Mononuclear cell (primary cell): ENCODE data around the gene CBLC. TPM values are rescaled to one million over a fixed set of nuclear protein-coding genes. Genes with fewer than 3 reads are reported as not detected.

Source experiments
- H3K27me3 ChIP-seq: 2 replicates; pipeline ENCODE4 v1.6.0; 2011; ENCODE audit warnings: low read length, control low read depth; ENCODE audit not compliant: insufficient read depth
- H3K4me1 ChIP-seq: 2 replicates; pipeline ENCODE4 v1.5.1; 2011; ENCODE audit warnings: mild to moderate bottlenecking, low read length, control low read depth; ENCODE audit not compliant: insufficient read depth
- H3K4me3 ChIP-seq: 2 replicates; pipeline ENCODE4 v1.5.1; 2011; ENCODE audit warnings: mild to moderate bottlenecking, low read length, moderate library complexity
- H3K9me3 ChIP-seq: 2 replicates; pipeline ENCODE4 v1.5.1; 2011; ENCODE audit warnings: low read depth, mild to moderate bottlenecking, control low read depth, low read length
- total RNA-seq: library from RNA; depleted of rRNA; stranded (reverse); fragments of >200 nt; gene quantifications from one replicate; pipeline ENCODE4 v1.2.3, GENCODE V29; 2012

Gene CBLC
- total RNA-seq, 1 donor, result not detected

GRCh38 chr19:44840811-44841210, 63.1 kb downstream of the CBLC start:
- no peaks in the 10 kb centered on the region for H3K27me3 ChIP-seq
- no peaks in the 10 kb centered on the region for H3K9me3 ChIP-seq
- peaks cover 15% of the 10 kb centered on the region for H3K4me1 ChIP-seq
- H3K4me3 ChIP-seq, result no peak overlapping the region

- no peak overlapping the region for H3K4me3 ChIP-seq
- no peaks in the 10 kb centered on the region for H3K9me3 ChIP-seq
- H3K27me3 ChIP-seq, result no peaks in the 10 kb centered on the region
- peaks cover 17% of the 10 kb centered on the region for H3K4me1 ChIP-seq
Measured at GRCh38 chr19:44841231-44841630, 63.5 kb downstream of the CBLC start.

DNA sequence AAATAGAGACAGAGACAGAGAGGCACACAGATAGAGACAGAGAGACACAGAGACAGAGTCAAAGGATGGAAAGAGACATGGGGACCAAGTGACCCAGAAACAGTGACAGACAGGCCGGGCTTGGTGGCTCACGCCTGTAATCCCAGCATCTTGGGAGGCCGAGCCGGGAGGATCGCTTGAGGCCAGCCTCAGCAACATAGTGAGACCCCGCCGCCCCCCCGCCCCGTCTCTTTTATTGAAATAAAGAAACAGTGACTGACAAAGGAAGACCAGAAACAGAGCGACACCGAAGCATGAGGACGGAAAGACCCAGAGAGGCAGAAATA, 67.6 kb downstream of the CBLC start:
- peaks cover 3% of the 10 kb centered on the region for H3K27me3 ChIP-seq
- no peaks in the 10 kb centered on the region for H3K9me3 ChIP-seq
- no peak overlapping the region for H3K4me3 ChIP-seq
- peaks cover 46% of the 10 kb centered on the region for H3K4me1 ChIP-seq

DNA sequence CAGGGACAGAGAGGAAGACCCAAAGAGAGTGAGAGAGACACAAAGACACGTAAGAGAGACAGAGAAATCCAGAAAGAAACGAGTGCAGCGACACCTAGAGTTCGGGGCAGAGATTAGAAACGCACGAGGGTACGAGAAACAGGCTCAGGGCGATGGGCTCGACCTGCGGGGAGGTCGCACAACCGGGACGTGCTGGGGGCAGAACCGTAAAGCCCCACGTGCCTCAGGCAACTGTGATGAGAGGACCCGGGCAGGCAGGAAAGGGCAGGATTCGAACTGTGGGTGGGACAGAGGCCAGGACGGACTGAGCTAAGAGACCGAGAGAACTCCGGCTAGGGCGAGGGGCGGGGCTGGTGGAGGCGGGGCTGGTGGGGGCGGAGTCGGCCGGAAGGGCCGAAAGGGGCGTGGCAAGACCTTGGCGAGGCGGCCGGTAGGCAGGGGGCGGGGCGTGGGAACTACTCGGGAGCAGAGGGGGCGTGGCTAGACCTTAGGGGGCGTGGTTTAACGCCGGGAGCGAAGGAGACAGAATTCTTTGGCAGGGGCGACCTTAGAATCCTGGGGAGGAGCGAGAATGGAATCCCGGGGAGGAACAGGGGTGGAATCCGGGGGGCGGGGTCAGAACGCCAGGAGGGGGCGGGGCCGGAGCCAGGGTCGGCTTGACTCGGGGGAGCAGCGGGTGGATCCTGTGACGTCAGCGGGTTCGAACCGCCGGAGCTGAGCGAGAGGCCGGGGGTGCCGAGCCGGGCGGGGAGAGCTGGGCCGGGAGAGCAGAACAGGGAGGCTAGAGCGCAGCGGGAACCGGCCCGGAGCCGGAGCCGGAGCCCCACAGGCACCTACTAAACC, 68.1 kb downstream of the CBLC start, which contains the start of gene NECTIN2:
NECTIN2 (plus strand) TSS at position 686 of the 843 bp plus-strand sequence. CDS start 229 bp downstream, outside the sequence.
- peaks cover 3% of the 10 kb centered on the region for H3K27me3 ChIP-seq
- no peaks in the 10 kb centered on the region for H3K9me3 ChIP-seq
- H3K4me1 ChIP-seq, result peaks cover 46% of the 10 kb centered on the region
- H3K4me3 ChIP-seq, result peak within 1 kb of the TSS; percentile 47

- Histone ChIP-seq H3K4me1 (peaks cover 46% of the 10 kb centered on the region), H3K27me3 (peaks cover 3% of the 10 kb centered on the region), H3K4me3 (peak overlapping the region; percentile 47), H3K9me3 (no peaks in the 10 kb centered on the region)
Measured at GRCh38 chr19:44846455-44847143, 68.9 kb downstream of the CBLC start.

GRCh38 chr19:44847144-44848035, 69.7 kb downstream of the CBLC start:
- Histone ChIP-seq H3K9me3 (no peaks in the 10 kb centered on the region), H3K4me1 (peaks cover 46% of the 10 kb centered on the region), H3K27me3 (peaks cover 3% of the 10 kb centered on the region), H3K4me3 (peak overlapping the region; percentile 34)

- peaks cover 46% of the 10 kb centered on the region for H3K4me1 ChIP-seq
- H3K27me3 ChIP-seq, result peaks cover 3% of the 10 kb centered on the region
- H3K9me3 ChIP-seq, result no peaks in the 10 kb centered on the region
- H3K4me3 ChIP-seq, result no peak overlapping the region
Measured at GRCh38 chr19:44848036-44848811, 70.5 kb downstream of the CBLC start.

DNA sequence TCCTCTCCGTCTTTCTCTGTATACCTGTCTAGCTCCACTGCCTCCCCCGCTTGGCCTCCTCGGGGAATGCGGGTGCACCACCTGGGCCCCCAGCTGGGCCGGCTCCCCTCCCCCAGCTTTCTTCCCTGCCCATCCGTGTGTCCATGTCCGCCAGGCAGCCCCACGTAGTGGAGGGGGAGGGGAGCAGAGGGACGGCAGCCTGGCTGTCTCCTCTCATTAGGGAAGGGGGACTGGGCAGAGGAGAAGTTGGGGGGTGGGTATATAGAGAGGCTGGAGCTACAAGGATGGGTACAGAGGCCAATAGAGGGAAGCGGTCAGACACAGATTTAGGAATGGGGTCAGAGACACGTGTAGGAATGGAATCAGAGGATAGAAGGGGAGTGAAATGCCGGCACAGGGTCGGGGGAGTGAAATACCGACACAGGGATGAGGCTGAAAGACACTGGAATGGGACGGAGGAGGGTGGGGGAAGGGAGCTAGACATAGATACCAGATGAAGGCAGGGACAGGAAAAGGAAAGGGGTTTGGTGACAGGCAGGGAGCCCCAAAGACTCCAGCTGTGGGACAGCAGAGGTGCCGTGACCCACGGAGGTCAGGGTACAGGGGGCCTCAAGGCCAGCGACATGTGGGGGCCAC, 71.2 kb downstream of the CBLC start:
- H3K4me1 ChIP-seq, result peaks cover 46% of the 10 kb centered on the region
- peaks cover 3% of the 10 kb centered on the region for H3K27me3 ChIP-seq
- no peak overlapping the region for H3K4me3 ChIP-seq
- H3K9me3 ChIP-seq, result no peaks in the 10 kb centered on the region

Other genes starting within 250 kb of the CBLC start
- gene CEACAM20, start 248.2 kb upstream of the CBLC start, total RNA-seq, result not detected
- not detected for gene IGSF23, start 164.3 kb upstream of the CBLC start, total RNA-seq
- 4.5 TPM for gene PVR, start 134.0 kb upstream of the CBLC start, total RNA-seq
- 0.63 TPM for gene CEACAM19, start 106.4 kb upstream of the CBLC start, total RNA-seq
- not detected for gene CEACAM16, start 78.7 kb upstream of the CBLC start, total RNA-seq
- gene BCL3, start 29.2 kb upstream of the CBLC start, total RNA-seq, result 33.0 TPM
- gene BCAM, start 31.2 kb downstream of the CBLC start, total RNA-seq, result not detected
- gene NECTIN2, start 68.4 kb downstream of the CBLC start, total RNA-seq, result 22.1 TPM
- gene TOMM40, start 113.4 kb downstream of the CBLC start, total RNA-seq, result 23.4 TPM
- 0.94 TPM for gene APOE, start 127.9 kb downstream of the CBLC start, total RNA-seq
- gene APOC1, start 136.7 kb downstream of the CBLC start, total RNA-seq, result not detected
- gene APOC4, start 164.3 kb downstream of the CBLC start, total RNA-seq, result not detected
- gene APOC2, start 168.2 kb downstream of the CBLC start, total RNA-seq, result not detected
- 29.1 TPM for gene CLPTM1, start 177.5 kb downstream of the CBLC start, total RNA-seq
- 42.9 TPM for gene RELB, start 223.6 kb downstream of the CBLC start, total RNA-seq